DMS53 (cell line): ENCODE results near the gene MCU.
A peak's percentile ranks its signal among the peaks of the same experiment; 100 is the strongest.
"Not testable (repeated sequence)": the region's sequence is repeated elsewhere in the genome, so short reads cannot be mapped to it uniquely, and the experiment has no call there.

ENCODE experiments used
- DNase-seq: peaks from one replicate; lab custom pipeline; 2025; lab: John Stamatoyannopoulos, UW

Gene MCU

GRCh38 chr10:72691863-72692743, at the start of gene MCU:
Gene MCU, plus strand, starts transcription at chr10:72692143. Its CDS starts 9 bp downstream, at chr10:72692152.
- peak; percentile 99 for DNase-seq

GRCh38 chr10:72642318-72642717, 49.6 kb upstream of the MCU start:
- DNase-seq: no peak

GRCh38 chr10:72645263-72645858, 46.6 kb upstream of the MCU start:
- DNase-seq: peak; percentile 43

- not testable (repeated sequence) for DNase-seq
Measured at GRCh38 chr10:72646971-72647370, 45.0 kb upstream of the MCU start.

- no peak for DNase-seq
Measured at GRCh38 chr10:72648301-72648700, 43.6 kb upstream of the MCU start.

- DNase-seq: no peak
Measured at GRCh38 chr10:72649291-72649690, 42.7 kb upstream of the MCU start.

GRCh38 chr10:72653383-72654096, 38.4 kb upstream of the MCU start:
- no peak for DNase-seq

GRCh38 chr10:72654720-72655119, 37.2 kb upstream of the MCU start:
- no peak for DNase-seq

- peak; percentile 9 for DNase-seq
Measured at GRCh38 chr10:72658696-72659400, 33.1 kb upstream of the MCU start.

GRCh38 chr10:72659694-72660093, 32.2 kb upstream of the MCU start:
- peak; percentile 42 for DNase-seq

GRCh38 chr10:72660220-72660619, 31.7 kb upstream of the MCU start:
- no peak for DNase-seq

GRCh38 chr10:72661431-72661830, 30.5 kb upstream of the MCU start:
- DNase-seq: no peak

GRCh38 chr10:72663971-72664370, 28.0 kb upstream of the MCU start:
- DNase-seq: no peak

- DNase-seq: no peak
Measured at GRCh38 chr10:72665925-72666324, 26.0 kb upstream of the MCU start.

GRCh38 chr10:72667207-72667864, 24.6 kb upstream of the MCU start:
- no peak for DNase-seq

- no peak for DNase-seq
Measured at GRCh38 chr10:72673280-72673679, 18.7 kb upstream of the MCU start.

- DNase-seq: not testable (repeated sequence)
Measured at GRCh38 chr10:72674174-72674573, 17.8 kb upstream of the MCU start.

- DNase-seq: peak; percentile 22
Measured at GRCh38 chr10:72679838-72680241, 12.1 kb upstream of the MCU start.

- DNase-seq: no peak
Measured at GRCh38 chr10:72682638-72683037, 9.3 kb upstream of the MCU start.

GRCh38 chr10:72685264-72685921, 6.5 kb upstream of the MCU start:
- DNase-seq: no peak

- DNase-seq: not testable (repeated sequence)
Measured at GRCh38 chr10:72686430-72686829, 5.5 kb upstream of the MCU start.
